T-helper 2 cell treated with Interferon-gamma antibody and Interleukin-4, amounts not matched to agents 100 ng/mL and 5 ng/mL, for 36 hours (primary cell): ENCODE data around the gene SLC24A4. TPM values are rescaled to one million over a fixed set of nuclear protein-coding genes. Genes with fewer than 3 reads are reported as not detected.

Source experiments
- intact Hi-C: fragments of 100-400 bp; cut with micrococcal nuclease; formaldehyde crosslinking; loops from one replicate; pipeline ENCODE4 v1.15.1; 2023
- total RNA-seq: library from RNA; stranded (reverse); gene quantifications from 2 replicates; pipeline ENCODE4 v1.2.3, GENCODE V29; 2022

The SLC24A4 gene
- total RNA-seq, 1 donor from 2014 or later: not detected

DNA sequence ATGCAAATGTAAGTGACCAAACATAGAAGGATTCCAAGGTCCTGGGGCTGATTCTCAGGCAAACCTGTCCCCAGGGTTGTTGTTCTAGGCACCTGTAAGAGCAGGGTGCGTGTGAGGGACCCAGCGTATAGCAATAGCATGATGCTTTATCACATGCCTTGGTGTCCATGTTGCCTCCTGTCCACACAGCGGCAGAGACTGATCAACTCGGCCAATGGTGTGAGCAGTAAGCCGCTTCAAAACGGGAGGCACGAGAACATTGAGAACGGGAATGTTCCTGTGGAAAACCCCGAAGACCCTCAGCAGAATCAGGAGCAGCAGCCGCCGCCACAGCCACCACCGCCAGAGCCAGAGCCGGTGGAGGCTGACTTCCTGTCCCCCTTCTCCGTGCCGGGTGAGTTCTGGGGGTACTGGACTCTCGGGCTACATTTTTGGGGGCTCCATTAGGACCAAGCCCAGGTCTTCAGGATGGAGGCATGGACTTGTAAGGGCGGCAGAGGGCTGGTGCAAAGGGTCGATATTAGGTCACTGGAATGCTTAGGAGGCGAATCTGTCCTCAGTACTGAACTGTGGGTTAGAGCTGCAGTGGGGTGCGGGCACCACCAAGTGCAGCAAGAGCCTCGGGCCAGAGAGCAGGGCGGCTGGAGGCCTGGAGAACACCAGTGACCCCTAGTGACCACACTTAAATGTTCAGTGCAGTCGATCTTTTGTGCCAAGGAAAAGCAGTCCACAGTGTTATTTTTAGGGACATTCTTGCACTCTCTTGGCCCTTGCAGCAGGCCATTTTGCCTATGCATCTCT lies 133.4 kb downstream of the SLC24A4 start:
- intact Hi-C loops: no loop called here

DNA sequence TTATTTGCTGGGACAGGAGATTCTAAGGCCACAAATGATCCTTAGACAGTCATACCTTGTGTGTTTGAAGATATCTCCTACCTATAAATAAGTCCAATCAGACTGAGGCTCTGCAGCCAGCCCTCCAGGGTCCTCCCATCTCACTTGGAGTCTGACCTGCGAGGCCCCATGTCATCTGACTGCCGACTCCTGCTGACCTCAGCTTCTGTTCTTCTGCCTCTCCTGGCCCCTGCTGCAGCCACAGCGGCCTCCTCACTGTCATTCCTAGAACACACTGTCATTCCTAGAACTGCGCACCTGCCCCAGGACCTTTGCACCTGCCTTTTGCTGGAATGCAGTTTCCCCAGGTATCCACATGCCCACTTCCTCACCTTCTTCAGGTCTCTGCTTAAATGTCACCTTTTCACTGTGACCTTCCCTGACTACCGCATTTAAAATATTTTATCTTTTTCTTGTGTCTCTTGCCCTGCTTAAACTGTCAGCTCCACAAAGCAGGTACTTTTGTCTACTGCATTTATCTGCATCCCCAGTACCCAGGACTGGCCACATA lies 134.1 kb downstream of the SLC24A4 start:
- intact Hi-C loops: no loop called here

DNA sequence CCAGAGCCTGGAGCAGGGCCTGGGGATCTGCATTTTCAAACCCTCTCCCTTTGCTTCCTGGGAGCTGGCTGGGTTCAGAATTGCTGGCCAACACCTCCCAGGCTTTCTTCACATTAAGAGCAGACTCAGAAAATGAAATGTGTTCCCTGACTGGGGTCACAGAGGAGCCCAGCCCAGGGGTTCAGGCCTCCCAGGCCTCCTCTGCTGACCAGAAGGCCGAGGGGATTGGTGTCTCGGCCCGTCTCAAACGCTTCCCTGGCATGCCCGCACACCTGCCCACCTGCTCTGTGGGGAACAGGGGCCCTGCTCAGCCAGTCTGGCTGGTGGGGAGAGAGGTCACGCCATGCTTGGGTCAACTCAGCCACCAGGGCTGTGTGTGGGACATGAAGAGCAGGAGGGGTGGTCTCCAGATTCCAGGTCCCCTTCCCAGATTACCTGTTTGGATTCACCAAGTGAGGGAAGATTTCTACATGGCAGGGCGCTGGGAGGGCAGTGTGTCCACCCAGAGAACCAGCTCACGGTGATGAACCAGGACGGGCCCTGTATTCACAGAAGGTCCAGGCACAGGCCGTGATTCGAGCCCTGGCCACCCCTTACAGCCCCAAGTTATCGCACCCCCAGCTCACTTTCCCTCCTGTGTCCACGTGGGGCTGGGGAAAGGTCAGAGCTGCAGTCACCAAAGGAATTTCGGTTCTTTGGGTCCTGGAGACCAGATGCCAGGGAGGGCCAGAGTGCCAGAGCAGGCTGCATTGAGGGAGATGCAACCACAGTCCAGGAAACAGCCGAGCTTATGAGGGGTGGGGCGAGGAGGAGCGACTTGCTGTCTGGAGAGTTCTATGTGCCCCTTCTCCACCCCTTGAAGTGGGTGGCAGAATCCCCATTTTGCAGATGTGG lies 135.4 kb downstream of the SLC24A4 start:
- intact Hi-C loops: no loop called here

DNA sequence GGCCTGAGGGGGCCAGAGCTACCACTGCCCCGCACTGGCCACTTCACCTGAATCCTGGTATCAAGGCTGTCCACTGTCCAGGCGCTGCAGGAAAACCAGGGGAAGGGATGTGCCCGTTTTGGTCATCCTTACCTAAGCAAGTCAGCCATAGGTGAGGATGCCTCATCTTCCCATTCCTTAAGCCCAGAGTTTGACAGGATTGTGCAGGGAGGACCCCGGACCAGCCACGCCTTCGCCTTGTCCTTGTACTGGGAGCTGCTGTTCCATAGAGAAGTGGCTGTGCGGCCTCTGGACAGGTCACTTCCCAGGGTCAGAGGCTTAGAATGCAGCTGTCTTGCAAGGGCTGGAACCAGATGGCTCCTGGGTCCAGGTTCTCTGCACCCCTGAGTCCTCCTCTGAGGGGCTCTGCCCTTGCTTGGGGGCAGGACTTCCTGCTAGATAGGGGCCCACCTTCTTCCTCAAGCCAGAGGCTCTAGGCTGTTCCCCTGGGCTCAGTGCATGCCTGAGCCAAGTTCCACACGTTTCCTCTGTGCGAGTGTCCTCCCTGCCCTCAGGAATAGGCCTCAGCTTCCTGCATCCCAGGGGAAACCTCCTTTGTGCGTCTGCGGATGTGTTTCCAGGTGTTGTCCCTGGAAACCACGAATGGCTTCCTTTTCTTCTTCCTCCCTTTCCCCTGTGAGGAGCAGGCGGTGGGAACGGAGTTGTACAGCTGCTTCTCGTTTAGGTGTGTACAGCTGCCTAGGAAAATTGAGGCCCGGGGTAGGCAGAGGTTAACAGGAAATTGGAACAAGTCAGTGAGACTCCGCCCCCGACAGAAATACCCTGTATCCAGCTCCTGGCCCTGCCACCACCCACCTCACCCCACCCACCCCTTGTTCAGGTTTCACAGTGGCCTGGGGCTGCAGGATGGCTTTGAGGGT lies 136.3 kb downstream of the SLC24A4 start:
- intact Hi-C loops: no loop called here

DNA sequence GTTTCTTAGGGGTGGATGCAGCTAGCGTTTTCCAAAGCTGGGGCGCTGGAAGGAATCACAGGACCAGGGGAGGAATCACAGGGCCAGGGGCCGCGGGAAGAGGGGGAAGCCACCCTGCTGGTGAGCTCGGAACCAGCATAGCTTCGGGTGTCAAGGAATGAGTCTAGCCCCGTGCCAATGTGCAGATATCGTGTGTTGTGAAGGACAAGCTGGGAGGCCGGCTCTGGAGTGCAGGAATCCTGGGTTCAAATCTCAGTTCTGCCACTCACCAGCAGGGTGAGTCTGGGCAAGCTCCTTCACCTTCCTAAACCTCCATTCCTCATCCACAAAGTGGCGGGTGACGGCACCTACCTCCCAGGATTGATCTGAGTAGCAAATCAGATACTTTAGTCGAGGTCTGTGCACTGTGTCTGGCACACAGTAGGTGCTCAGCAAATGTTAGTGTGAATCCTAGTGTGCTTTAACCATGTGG lies 137.0 kb downstream of the SLC24A4 start:
- intact Hi-C loops: no loop called here

DNA sequence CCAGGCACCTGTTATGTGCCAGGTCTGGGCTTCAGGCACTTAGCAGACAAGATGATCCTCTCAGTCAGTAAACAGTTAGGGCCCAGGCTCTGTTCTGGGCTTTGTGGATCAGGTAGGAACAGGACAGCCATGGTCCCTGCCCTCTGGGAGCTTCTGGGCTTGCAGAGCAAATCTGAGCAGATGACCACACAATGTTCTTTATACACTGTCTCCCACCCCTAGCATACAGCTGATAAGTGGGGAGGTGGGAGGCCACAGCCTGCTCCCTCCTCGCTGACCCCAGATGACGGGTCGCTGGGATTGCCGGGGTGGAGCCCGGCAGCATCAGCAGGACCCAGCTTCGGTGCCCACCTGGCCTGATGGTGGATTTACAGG lies 137.6 kb downstream of the SLC24A4 start:
- intact Hi-C loops: no loop called here

DNA sequence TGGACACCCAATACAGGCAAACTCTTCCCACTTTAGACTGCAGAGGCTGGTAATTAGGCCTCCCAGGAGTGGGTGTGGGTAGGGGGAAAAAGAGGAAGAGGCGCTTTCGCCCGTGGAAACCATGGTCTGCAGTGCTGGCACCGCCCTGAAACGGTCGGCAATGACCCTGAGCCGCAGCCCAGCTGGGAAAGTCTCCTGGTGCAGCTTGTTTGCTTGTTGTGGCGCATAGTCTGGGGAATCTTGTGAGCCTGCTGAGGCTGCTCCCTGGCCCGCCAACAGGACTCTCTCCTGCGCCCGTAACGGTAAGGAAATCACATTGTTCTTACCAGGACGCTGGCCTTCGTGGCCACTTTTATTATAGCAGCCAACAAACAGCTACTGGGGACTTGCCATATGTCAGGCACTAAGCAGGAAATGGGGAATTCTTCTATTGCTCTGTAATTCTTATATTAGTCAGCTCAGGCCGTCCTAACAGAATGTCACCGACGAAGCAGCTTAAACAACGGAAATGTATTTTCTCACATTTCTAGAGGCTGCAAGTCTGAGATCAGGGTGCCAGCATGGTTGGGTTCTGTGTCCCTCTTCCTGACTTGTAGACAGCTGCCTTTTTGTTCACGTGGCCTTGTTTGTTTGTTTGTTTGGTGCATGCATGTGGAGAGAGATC lies 138.1 kb downstream of the SLC24A4 start:
- intact Hi-C loops: no loop called here

DNA sequence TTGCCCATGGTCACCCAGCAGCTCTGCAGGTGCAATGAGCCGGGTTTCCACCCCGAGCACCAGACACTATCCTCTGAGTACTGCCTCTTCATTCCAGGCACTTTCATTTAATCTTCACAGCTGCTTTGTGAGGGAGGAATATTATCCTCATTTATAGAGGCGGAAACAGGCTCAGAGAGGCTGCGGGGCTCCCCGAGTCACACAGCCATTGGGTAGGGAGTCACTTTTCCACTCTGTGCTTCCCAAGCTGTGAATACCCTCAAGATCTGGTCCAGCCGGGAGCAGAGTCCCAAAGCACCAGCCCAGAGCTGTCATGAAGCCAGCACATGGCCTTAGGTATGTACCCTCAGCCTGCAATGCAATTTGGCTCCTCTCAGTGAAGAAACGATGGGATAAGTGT lies 138.9 kb downstream of the SLC24A4 start:
- intact Hi-C loops: no loop called here

DNA sequence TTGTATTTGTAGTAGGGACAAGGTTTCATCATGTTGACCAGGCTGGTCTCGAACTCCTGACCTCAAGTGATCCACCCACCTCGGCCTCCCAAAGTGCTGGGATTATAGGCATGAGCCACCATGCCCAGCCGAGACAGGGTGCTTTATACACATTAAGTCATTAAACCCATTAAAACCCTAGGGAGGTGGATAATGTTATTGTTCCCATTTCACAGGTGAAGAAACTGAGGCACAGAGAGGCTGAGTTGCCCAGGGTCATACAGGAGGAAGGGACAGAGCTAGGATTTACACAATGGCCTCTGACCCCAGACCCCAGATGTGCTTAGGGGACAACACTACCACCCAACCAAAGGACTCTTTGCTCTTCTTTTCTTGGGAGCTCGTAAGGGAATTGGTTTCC lies 139.6 kb downstream of the SLC24A4 start:
- intact Hi-C loops: no loop called here

DNA sequence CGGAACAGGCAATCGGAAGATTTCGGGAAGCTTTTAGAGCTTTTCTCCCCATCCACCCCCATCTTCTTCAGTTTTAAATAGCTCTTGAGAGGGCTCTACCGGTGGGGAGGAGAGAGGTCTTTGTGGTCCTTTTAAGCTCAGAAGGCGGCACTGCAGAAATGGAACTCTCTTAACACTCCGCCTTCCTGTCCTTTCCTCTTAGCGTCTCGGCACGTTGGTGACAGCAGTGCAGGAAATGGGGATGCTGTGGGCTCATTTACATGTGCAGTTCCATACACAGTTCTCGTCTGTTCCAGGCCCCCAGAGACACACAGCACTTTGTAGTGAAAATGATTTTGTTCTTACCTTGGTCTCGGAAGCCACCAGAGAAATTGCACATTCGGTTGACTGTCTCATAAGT lies 140.2 kb downstream of the SLC24A4 start:
- intact Hi-C loops: no loop called here

DNA sequence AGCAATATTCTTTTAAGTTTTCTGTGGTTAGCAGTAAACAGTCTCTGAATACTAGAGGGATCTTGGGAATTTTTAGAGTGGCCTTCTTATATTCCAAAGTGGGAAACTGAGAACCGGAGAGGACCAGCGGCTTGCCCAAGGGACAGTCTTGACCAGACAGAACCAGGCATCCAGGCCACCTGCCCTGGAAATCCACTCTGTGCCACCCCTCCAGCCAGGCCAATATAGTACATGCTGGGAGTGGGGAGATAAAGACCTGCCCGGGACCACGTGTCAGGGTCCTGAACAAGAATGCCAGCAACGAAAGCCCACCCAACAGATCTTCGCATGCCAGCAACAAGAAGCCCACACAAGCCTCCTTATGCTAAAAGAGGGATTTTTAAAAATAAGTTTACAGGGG lies 141.2 kb downstream of the SLC24A4 start:
- intact Hi-C loops: no loop called here

DNA sequence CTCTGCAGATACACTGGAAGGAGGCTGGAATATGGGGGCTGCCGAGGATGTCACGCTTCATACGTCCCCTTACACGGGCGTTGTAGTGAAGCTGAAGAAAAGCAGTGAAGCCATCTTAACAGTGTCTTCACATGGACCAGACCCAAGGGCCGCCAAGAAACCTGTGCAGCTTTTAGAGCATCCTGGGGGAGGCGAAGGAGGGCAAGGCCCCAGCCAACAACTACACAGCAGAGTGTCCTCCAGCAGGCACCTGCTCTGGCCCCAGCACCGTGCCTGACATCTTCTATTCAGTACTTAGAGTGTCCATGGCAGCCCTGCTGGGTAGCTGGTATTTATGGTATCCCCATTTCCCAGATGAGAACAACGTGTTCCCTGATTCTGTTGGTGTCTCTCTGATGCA lies 141.8 kb downstream of the SLC24A4 start:
- intact Hi-C loops: no loop called here

DNA sequence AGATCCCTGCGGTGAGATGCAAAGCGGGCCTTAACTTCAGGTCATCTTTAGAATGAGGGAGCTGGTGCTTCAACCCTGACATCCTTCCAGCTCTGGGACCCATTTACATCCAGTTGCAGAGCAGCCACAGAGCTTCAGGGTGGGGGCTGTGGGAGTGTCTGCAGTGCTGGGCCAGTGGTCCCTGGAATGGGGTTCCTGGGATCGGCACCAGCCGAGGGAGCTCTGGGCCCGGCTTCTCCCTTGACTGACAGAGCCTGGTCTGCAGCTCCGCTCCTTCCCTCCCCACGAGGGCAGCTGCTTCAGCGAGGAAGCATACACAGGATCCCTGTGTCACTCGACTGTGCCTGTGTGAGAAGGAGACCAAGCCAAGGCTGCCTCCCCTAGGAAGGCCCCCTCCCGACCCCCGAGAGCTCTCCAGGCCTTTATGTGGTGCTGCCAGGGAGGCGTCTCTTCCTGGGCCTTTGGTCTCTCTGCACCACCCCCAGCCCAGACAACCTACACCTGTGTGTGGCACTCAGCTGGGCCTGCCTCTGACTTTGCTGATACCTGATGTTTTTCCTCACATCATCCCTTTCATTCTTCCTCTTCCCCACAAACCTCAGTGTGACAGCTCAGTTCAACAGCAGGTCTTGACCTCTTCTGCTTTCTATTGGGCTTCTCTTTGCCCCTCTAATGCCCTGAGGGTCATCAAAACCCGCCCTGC lies 142.5 kb downstream of the SLC24A4 start:
- intact Hi-C loops: no loop called here

DNA sequence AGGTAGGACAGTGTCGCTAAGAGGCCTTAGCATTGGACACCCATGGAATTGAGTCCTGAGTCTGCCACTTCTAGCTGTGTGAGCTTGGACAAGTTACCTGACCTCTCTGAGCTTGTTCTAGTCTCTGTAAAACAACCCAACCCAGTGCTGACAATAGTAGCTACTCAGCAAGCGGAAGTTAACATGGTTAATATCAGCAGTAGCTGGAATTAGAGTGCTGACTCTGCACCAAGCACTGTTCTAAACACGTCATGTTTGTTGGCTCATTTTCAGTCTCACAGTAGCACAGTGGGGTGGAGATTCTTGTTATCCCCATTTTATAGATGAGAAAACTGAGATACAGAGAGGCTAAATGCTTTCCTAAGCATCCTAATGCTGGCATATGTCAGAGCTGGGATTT lies 143.1 kb downstream of the SLC24A4 start:
- intact Hi-C loops: no loop called here

DNA sequence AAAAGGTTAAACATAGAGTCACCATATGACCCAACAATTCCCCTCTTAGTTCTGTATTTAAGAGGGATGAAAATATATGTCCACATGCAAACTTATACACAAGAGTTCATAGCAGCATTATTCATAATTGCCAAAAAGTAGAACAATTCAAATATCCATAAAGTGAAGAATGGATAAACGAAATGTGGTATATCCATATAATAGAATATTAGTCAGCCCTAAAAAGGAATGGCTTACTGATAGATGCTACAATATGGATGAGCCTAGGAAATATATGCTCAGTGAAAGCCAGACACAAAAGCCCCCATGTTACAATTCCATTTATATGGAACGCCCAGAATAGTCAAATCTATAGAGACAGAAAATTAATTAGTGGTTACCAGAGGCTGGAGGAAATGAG lies 146.6 kb downstream of the SLC24A4 start:
- intact Hi-C loops: no loop called here

DNA sequence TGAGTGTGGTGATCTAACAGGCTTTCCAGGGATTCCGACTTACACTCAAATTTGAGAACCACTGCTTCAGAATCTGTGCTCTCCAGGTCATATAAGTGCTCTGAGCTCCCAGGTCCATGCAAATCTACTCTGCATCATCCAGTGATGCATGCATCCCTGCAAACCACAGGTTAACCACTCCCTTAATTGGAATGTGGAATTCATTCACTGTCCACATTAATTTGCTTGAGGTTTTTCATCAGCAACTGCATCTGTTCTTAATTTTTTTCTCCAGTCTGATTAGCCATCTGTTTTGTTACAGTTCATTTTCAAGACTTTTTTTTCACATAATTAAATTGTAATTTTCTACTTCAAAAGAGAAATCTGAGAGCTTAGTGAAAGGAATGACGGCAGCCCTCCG lies 147.2 kb downstream of the SLC24A4 start:
- intact Hi-C loops: no loop called here

DNA sequence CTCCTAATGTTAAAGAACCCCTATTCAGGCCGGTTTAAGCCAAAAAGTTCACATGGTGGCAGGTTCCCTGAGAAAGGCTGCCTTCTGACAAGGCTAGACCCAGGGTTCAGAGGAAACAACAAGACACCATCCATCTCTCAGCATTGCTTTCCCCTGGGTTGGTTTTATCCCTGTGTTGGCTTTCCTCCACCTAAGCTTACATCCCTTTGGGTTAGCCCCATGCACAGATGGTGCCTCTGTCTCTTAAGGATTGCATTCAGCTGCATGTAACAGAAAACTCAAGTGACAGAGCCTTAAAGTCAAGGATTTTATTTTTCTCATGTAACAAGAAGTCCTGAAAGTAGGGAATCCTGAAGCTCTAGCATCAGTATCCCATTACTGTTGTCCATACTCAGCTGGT lies 147.8 kb downstream of the SLC24A4 start:
- intact Hi-C loops: no loop called here

DNA sequence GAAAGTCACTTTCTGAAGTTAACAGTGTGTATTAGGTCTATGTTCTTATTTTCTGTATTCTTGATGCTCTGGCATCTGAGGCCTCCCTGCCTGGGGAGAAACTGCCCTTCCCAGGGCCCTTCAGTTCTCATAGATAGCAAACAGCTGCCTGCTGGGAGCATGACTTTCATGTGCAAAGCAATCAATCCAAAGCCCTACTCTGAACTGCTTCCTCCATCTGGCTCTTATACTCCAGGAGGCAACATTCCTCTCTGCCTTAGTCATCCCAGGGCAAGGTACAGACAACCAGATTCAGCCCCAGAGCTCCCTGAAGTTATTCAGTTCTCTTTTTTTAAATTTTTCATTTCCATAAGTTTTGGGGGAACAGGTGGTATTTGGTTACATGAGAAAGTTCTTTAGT lies 149.0 kb downstream of the SLC24A4 start:
- intact Hi-C loops: no loop called here

DNA sequence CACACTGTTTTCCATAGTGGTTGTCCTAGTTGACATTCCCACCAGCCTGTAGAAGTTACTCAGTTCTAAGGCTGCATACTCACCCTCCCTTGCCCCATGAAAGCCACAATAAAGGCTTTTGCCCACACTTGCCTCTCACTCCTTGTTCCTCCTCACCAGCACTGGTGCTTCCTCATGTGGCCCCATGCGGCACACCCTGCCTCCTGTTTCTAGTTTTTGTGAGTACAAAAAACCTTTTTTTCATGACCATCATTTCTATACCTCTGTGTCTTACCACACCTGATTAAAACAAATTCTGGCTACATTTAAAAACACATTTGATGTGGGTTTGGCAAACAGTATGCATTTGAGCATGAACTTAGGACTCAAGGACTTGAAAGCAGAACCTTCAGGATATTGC lies 149.9 kb downstream of the SLC24A4 start:
- intact Hi-C loops: no loop called here
